Naive B cell (primary cell): ENCODE results near the gene COLGALT1. TPM values are rescaled to one million over a fixed set of nuclear protein-coding genes. Genes with fewer than 3 reads are reported as not detected.
"Not testable (repeated sequence)": the region's sequence is repeated elsewhere in the genome, so short reads cannot be mapped to it uniquely, and the experiment has no call there.

ENCODE experiments used
- ATAC-seq, 2 donors: fragments of 150-1000 bp; cut with Tn5 transposase; 2 replicates each; pipeline ENCODE4 v1.10.0; 2021; ENCODE audit warnings: low read depth in 2 of 2, mild to moderate bottlenecking in 2 of 2, moderate library complexity in 2 of 2
- DNase-seq: peaks from one replicate; pipeline ENCODE4 v3.0.0; 2022
- H3K27ac Mint-ChIP-seq, 6 donors: one replicate each; pipeline ENCODE4 v1.8.0; 2020 to 2022; ENCODE audit warnings: mild to moderate bottlenecking in 6 of 6, mixed read lengths in 6 of 6, moderate library complexity in 5 of 6, inconsistent platforms in 2 of 6
- H3K27me3 Mint-ChIP-seq, 3 donors: one replicate each; pipeline ENCODE4 v1.8.0; 2021 to 2022; ENCODE audit warnings: mixed read lengths in 3 of 3, mild to moderate bottlenecking in 1 of 3
- H3K36me3 Mint-ChIP-seq, 2 donors: one replicate each; pipeline ENCODE4 v1.8.0; 2020 to 2022; ENCODE audit warnings: mixed read lengths in 2 of 2, inconsistent platforms in 1 of 2, mild to moderate bottlenecking in 1 of 2
- H3K4me1 Mint-ChIP-seq, 3 donors: one replicate each; pipeline ENCODE4 v1.8.0; 2020 to 2022; ENCODE audit warnings: mixed read lengths in 3 of 3, inconsistent platforms in 1 of 3, mild to moderate bottlenecking in 1 of 3, moderate library complexity in 1 of 3
- H3K4me3 Mint-ChIP-seq, 8 donors: one replicate each; pipeline ENCODE4 v1.8.0; 2020 to 2022; ENCODE audit warnings: mild to moderate bottlenecking in 8 of 8, mixed read lengths in 8 of 8, moderate library complexity in 8 of 8, inconsistent platforms in 2 of 8
- H3K9me3 Mint-ChIP-seq, 7 donors: one replicate each; pipeline ENCODE4 v1.8.0; 2020 to 2022; ENCODE audit warnings: mixed read lengths in 7 of 7, mild to moderate bottlenecking in 5 of 7, inconsistent platforms in 2 of 7, moderate library complexity in 1 of 7
- polyA plus RNA-seq, 6 donors: library from polyadenylated mRNA; unstranded; fragments of 300-500 nt; fragmentation: Illumina TruSeq; gene quantifications; one replicate each; pipeline ENCODE4 v1.2.3, GENCODE V29; 2021; ENCODE audit warnings: low read depth in 6 of 6

COLGALT1 gene
- polyA plus RNA-seq, 6 donors from 2014 or later = 5.2 to 21.8 (median 15.2) TPM

GRCh38 chr19:17598063-17598462 lies 42.6 kb downstream of the COLGALT1 start:
- ATAC-seq, H3K36me3 Mint-ChIP-seq, DNase-seq, H3K9me3 Mint-ChIP-seq, H3K27ac Mint-ChIP-seq, H3K4me3 Mint-ChIP-seq: not testable (repeated sequence)
- Mint-ChIP-seq H3K27me3 (peaks cover 13 to 25% (median 22%) of the 10 kb centered on the region in 3 donors), H3K4me1 (peaks cover 0 to 12% (median 0%) of the 10 kb centered on the region in 3 donors)

- DNase-seq (no peak), ATAC-seq (no peak)
- H3K4me3 Mint-ChIP-seq = peak overlapping the region in 1 of 8 donors; percentile 43
- H3K4me1 Mint-ChIP-seq = peaks cover 0 to 17% (median 3%) of the 10 kb centered on the region in 3 donors
- no peak overlapping the region for H3K27ac Mint-ChIP-seq
- H3K9me3 Mint-ChIP-seq = peaks cover 0 to 4% (median 0%) of the 10 kb centered on the region in 7 donors
- H3K36me3 Mint-ChIP-seq = no peaks in the 10 kb centered on the region
- peaks cover 16 to 34% (median 28%) of the 10 kb centered on the region in 3 donors for H3K27me3 Mint-ChIP-seq
Observed at GRCh38 chr19:17598953-17599352, 43.5 kb downstream of the COLGALT1 start.

GRCh38 chr19:17599780-17600179 lies 44.3 kb downstream of the COLGALT1 start:
- Mint-ChIP-seq H3K9me3 (peaks cover 0 to 4% (median 0%) of the 10 kb centered on the region in 7 donors), H3K4me1 (peaks cover 2 to 17% (median 3%) of the 10 kb centered on the region in 3 donors), H3K27ac (peak overlapping the region in 1 of 6 donors; percentile 24), H3K4me3 (no peak overlapping the region), H3K36me3 (no peaks in the 10 kb centered on the region), H3K27me3 (peaks cover 22 to 42% (median 35%) of the 10 kb centered on the region in 3 donors)
- DNase-seq (no peak), ATAC-seq (no peak)

- H3K27ac Mint-ChIP-seq = peak overlapping the region in 1 of 6 donors; percentile 24
- DNase-seq (no peak), ATAC-seq (no peak)
- H3K9me3 Mint-ChIP-seq = peaks cover 0 to 4% (median 0%) of the 10 kb centered on the region in 7 donors
- H3K4me1 Mint-ChIP-seq = peaks cover 8 to 24% (median 10%) of the 10 kb centered on the region in 3 donors
- peaks cover 22 to 43% (median 40%) of the 10 kb centered on the region in 3 donors for H3K27me3 Mint-ChIP-seq
- H3K36me3 Mint-ChIP-seq = no peaks in the 10 kb centered on the region
- peak overlapping the region in 1 of 8 donors; percentile 53 for H3K4me3 Mint-ChIP-seq
Observed at GRCh38 chr19:17601683-17602082, 46.2 kb downstream of the COLGALT1 start.

- Mint-ChIP-seq H3K4me1 (peaks cover 12 to 28% (median 14%) of the 10 kb centered on the region in 3 donors), H3K9me3 (peaks cover 0 to 7% (median 0%) of the 10 kb centered on the region in 7 donors), H3K36me3 (no peaks in the 10 kb centered on the region), H3K27me3 (peaks cover 22 to 43% (median 40%) of the 10 kb centered on the region in 3 donors), H3K27ac (peak overlapping the region in 2 of 6 donors; percentile 24 to 38), H3K4me3 (no peak overlapping the region)
- DNase-seq = no peak
- no peak for ATAC-seq
Observed at GRCh38 chr19:17602217-17602616, 46.8 kb downstream of the COLGALT1 start.

- H3K4me1 Mint-ChIP-seq = peaks cover 14 to 28% (median 15%) of the 10 kb centered on the region in 3 donors
- DNase-seq = no peak
- H3K9me3 Mint-ChIP-seq = peaks cover 0 to 7% (median 0%) of the 10 kb centered on the region in 7 donors
- H3K36me3 Mint-ChIP-seq = no peaks in the 10 kb centered on the region
- H3K4me3 Mint-ChIP-seq = peak overlapping the region in 2 of 8 donors; percentile 38 to 78
- peaks cover 22 to 43% (median 40%) of the 10 kb centered on the region in 3 donors for H3K27me3 Mint-ChIP-seq
- H3K27ac Mint-ChIP-seq = peak overlapping the region in 3 of 6 donors; percentile 23 to 85 (median 49)
- no peak for ATAC-seq
Observed at GRCh38 chr19:17602872-17603510, 47.5 kb downstream of the COLGALT1 start.

- Mint-ChIP-seq H3K4me3 (peak overlapping the region in 5 of 8 donors; percentile 11 to 79 (median 55)), H3K4me1 (peaks cover 14 to 31% (median 15%) of the 10 kb centered on the region in 3 donors), H3K36me3 (no peaks in the 10 kb centered on the region), H3K27me3 (peaks cover 22 to 44% (median 43%) of the 10 kb centered on the region in 3 donors), H3K9me3 (peaks cover 0 to 7% (median 0%) of the 10 kb centered on the region in 7 donors), H3K27ac (peak overlapping the region in 4 of 6 donors; percentile 46 to 70 (median 62))
- ATAC-seq = no peak
- no peak for DNase-seq
Observed at GRCh38 chr19:17604372-17605025, 49.0 kb downstream of the COLGALT1 start.

DNA sequence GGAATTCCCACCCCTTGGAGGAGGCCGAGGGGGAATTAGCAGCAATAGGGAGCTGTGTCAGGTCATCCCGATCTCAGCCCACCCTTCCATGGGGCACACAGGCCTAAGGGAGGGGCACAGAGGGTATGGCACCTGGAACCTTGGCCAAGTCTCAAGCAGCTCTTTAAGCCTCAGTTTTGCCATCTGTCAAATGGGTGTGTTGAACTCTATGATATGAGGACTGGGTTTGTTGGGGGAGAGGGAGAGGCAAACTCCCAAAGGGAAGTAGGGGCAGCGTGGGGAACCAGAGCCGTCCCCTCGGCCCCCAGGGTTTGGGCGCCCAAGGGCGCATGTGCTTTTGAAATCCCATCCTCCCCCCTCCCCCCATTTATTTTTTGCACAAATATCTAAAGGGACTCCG lies 49.7 kb downstream of the COLGALT1 start:
- Mint-ChIP-seq H3K27me3 (peaks cover 22 to 47% (median 43%) of the 10 kb centered on the region in 3 donors), H3K9me3 (peaks cover 0 to 7% (median 0%) of the 10 kb centered on the region in 7 donors), H3K4me3 (peak overlapping the region in 4 of 8 donors; percentile 24 to 79 (median 65)), H3K4me1 (peaks cover 14 to 34% (median 15%) of the 10 kb centered on the region in 3 donors), H3K27ac (peak overlapping the region in 2 of 6 donors; percentile 60 to 70), H3K36me3 (no peaks in the 10 kb centered on the region)
- no peak for DNase-seq
- ATAC-seq = no peak

DNA sequence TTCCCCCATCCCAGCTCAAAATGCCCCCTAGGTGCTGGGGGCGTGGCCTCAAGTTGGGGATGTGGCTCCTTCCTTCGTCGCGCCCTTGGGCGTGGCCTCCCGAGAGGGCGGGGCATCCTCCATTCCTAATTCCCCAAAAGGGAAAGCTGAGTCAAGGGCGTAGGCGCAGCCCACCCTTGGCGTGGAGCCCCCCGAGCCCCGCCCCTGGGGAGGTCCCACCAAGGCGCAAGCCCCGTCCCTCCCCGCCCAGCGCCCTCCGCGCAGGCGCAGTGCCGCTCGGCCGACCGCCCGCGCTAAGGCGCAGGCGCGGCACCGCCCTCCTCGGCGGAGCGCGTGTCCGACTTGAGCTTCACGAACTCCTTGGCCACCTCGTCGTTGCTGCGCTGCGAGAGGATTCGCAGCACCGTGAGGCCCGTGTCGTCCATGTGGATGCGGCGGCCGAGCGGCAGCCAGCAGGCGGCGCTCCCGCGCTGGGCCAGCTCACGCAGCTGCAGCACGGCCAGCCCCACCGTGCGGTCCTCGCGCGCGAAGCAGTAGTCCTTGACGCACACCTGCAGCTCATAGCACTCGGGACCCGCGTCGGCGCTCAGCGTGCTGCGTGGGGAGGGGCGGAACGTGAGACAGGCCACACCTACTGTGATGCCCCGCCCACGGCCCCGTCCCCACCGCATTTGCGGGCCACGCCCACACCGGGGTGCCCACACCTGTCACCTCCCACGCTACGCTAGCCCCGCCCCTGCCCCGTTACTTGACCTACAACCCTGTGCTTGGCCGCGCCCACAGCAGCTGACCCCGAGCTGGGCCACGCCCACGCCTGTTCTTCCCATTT lies 50.5 kb downstream of the COLGALT1 start:
- H3K27me3 Mint-ChIP-seq = peaks cover 21 to 46% (median 38%) of the 10 kb centered on the region in 3 donors
- H3K9me3 Mint-ChIP-seq = peaks cover 0 to 10% (median 0%) of the 10 kb centered on the region in 7 donors
- H3K4me1 Mint-ChIP-seq = peaks cover 14 to 34% (median 15%) of the 10 kb centered on the region in 3 donors
- ATAC-seq (peak; percentile 94 to 95), DNase-seq (peak; percentile 89)
- peak overlapping the region; percentile 59 to 97 (median 90) for H3K27ac Mint-ChIP-seq
- peak overlapping the region; percentile 68 to 90 (median 86) for H3K4me3 Mint-ChIP-seq
- no peaks in the 10 kb centered on the region for H3K36me3 Mint-ChIP-seq

DNA sequence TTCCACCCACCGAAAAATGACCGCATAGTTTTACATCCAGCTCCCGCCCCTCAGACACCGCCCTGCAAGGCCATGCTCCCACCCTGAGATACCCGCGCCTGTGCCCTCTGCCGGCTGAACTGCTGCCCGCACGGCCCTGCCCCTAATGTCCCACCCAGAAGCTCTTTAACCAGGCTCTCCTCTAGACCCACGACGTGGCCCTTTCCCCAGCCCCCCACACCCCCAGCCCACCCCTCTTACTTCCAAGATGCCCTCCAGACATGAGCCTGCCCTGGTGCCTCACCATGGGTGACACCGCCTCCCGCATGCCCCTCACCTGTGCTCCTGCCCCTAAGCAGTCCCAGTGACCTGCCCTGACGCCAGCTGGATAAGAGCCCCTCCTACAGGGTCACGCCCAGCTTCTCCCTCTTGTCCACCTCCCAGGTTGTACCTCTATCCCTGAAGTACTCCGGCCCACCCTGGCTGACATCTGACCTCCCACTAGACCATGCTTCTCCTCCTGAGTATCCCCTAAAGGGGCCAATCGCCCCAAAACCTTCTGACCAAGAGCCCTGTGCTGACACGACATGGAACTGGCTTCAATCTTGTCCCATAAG lies 51.2 kb downstream of the COLGALT1 start:
- Mint-ChIP-seq H3K9me3 (peaks cover 0 to 10% (median 0%) of the 10 kb centered on the region in 7 donors), H3K4me1 (peaks cover 14 to 29% (median 15%) of the 10 kb centered on the region in 3 donors), H3K27ac (peak overlapping the region; percentile 83 to 97 (median 91)), H3K27me3 (peaks cover 17 to 39% (median 31%) of the 10 kb centered on the region in 3 donors), H3K4me3 (peak overlapping the region; percentile 68 to 90 (median 86)), H3K36me3 (no peaks in the 10 kb centered on the region)
- ATAC-seq (peak in 1 of 2 donors; percentile 38), DNase-seq (no peak)

- Mint-ChIP-seq H3K9me3 (peaks cover 0 to 9% (median 0%) of the 10 kb centered on the region in 7 donors), H3K4me1 (peaks cover 14 to 22% (median 15%) of the 10 kb centered on the region in 3 donors), H3K4me3 (peak overlapping the region in 1 of 8 donors; percentile 49), H3K27me3 (peaks cover 16 to 32% (median 28%) of the 10 kb centered on the region in 3 donors), H3K27ac (peak overlapping the region in 1 of 6 donors; percentile 39), H3K36me3 (no peaks in the 10 kb centered on the region)
- ATAC-seq = no peak
- no peak for DNase-seq
Observed at GRCh38 chr19:17607936-17608335, 52.5 kb downstream of the COLGALT1 start.

- Mint-ChIP-seq H3K4me1 (peaks cover 12 to 17% (median 12%) of the 10 kb centered on the region in 3 donors), H3K36me3 (no peaks in the 10 kb centered on the region), H3K27ac (no peak overlapping the region), H3K4me3 (peak overlapping the region in 1 of 8 donors; percentile 48), H3K27me3 (peaks cover 9 to 30% (median 10%) of the 10 kb centered on the region in 3 donors), H3K9me3 (peaks cover 0 to 7% (median 0%) of the 10 kb centered on the region in 7 donors)
- DNase-seq (no peak), ATAC-seq (no peak)
Observed at GRCh38 chr19:17610384-17610783, 54.9 kb downstream of the COLGALT1 start.
